Adrenal gland (tissue), 12 donors: ENCODE measurements around the gene CD36. TPM values are rescaled to one million over a fixed set of nuclear protein-coding genes. Genes with fewer than 3 reads are reported as not detected.

Experiments used
- DNase-seq, 7 donors: peaks; one replicate each; pipeline ENCODE4 v3.0.0-alpha.2; 2019 to 2020
- H3K27ac ChIP-seq, 5 donors: fragments of 200-600 bp; sonication (generic) in 4 of 5; 1 replicate in 3 of 5; 2 replicates in 2 of 5; pipeline versions ENCODE4 v1.5.1 to v1.8.0; 2016 to 2020; ENCODE audit warnings: mild to moderate bottlenecking in 1 of 5
- H3K27me3 ChIP-seq: fragments of 200-600 bp; 2 replicates; pipeline ENCODE4 v1.8.0; 2021
- H3K36me3 ChIP-seq, 2 donors: fragments of 200-600 bp; replicated peaks in 1 of 2; 1 replicate in 1 of 2; 2 replicates in 1 of 2; pipeline versions ENCODE4 v1.5.1 to v1.8.0; 2018 to 2022
- H3K4me1 ChIP-seq, 2 donors: fragments of 200-600 bp; replicated peaks in 1 of 2; 1 replicate in 1 of 2; 2 replicates in 1 of 2; pipeline versions ENCODE4 v1.5.1 to v1.8.0; 2018 to 2021
- H3K4me3 ChIP-seq, 4 donors: fragments of 200-600 bp; sonication (generic) in 3 of 4; one replicate each; pipeline ENCODE4 v1.5.1; 2016 to 2018
- H3K9me3 ChIP-seq, 3 donors: fragments of 200-600 bp; sonication (generic) in 1 of 3; replicated peaks in 1 of 3; 1 replicate in 2 of 3; 2 replicates in 1 of 3; pipeline versions ENCODE4 v1.5.1 to v1.8.0; 2016 to 2021
- CTCF ChIP-seq, 6 experiments: fragments of 450-650 bp in 4 of 6; fragments of 200-600 bp in 2 of 6; sonication (generic) in 1 of 6; IDR thresholded peaks; 1 replicate in 5 of 6; 2 replicates in 1 of 6; pipeline versions ENCODE4 v1.5.1 to v1.8.0; 2016 to 2021; ENCODE audit warnings: antibody characterized with exemption in 6 of 6, mild to moderate bottlenecking in 2 of 6, moderate library complexity in 1 of 6
- POLR2A ChIP-seq, 2 donors: fragments of 450-650 bp; IDR thresholded peaks; one replicate each; pipeline ENCODE4 v1.6.1; 2017; ENCODE audit warnings: antibody characterized with exemption in 2 of 2, mild to moderate bottlenecking in 2 of 2, moderate library complexity in 1 of 2
- WGBS, 4 donors: extraction: QIAGEN DNeasy Blood & Tissue Kit in 2 of 4; methylation state at CpG; one replicate each; pipeline versions ENCODE4 v1.1.5 to v1.1.7; 2013 to 2017; 5-methylcytosine and 5-hydroxymethylcytosine counted together
- intact Hi-C, 2 donors: fragments of 100-400 bp; cut with DNase I; formaldehyde crosslinking; loops; one replicate each; pipeline versions ENCODE4 v1.14.1 to v1.15.0; 2022 to 2023
- polyA plus RNA-seq, 3 donors: library from polyadenylated mRNA; stranded (reverse); fragments of 200-250 nt in 2 of 3; fragments of 350-450 nt in 1 of 3; fragmentation: Illumina TruSeq in 1 of 3; extraction: RNeasy Lipid Tissue Mini Kit (QIAGEN cat#74804) in 1 of 3; gene quantifications; one replicate each; pipeline ENCODE4 v1.2.3, GENCODE V29; 2013 to 2014
- total RNA-seq, 9 donors: library from RNA; depleted of rRNA in 4 of 9; stranded (reverse); fragments of >200 nt in 4 of 9; fragments of 120-200 nt in 1 of 9; fragmentation: NEBNext Ultra II Directional in 1 of 9; extraction: Animal tissue kit (Norgen Biotek cat#: 25700) in 1 of 9; gene quantifications; one replicate each; pipeline versions ENCODE4 v1.1.0 to v1.2.4, GENCODE V29; 2013 to 2023
- donor health status: healthy with polysubstance abuse.
- donor health status: Bipolar disorder and iron deficiency.
- donor health status: DM: yes; HTN: yes; CAD: no.
- donor health status: DM: no; HTN: no; CAD: no.
- donor health status: DM: no; HTN: no; CAD: no.
- donor health status: DM: yes; HTN: yes; CAD: no.

The CD36 gene
- total and polyA plus RNA-seq, 12 donors: 7.2 to 224 (median 32.2) TPM

- no peaks in the 10 kb centered on the region for H3K36me3 ChIP-seq
- 94 to 100% (median 98%) methylated on average over 1 of the region's 1 CpG for WGBS, 4 donors
- TF ChIP-seq CTCF (IDR thresholded peaks at IDR 0.05): no peak
- no peak for TF ChIP-seq POLR2A (IDR thresholded peaks at IDR 0.05)
- no peaks in the 10 kb centered on the region for H3K9me3 ChIP-seq
- H3K4me3 ChIP-seq: no peak overlapping the region
- no peaks in the 10 kb centered on the region for H3K27me3 ChIP-seq
- no peak overlapping the region for H3K27ac ChIP-seq
- peaks cover 15 to 30% of the 10 kb centered on the region in 2 donors for H3K4me1 ChIP-seq
- no peak for DNase-seq
- intact Hi-C loops: no loop called here
Observed at GRCh38 chr7:80629023-80629422, 9.4 kb upstream of the CD36 start.

DNA sequence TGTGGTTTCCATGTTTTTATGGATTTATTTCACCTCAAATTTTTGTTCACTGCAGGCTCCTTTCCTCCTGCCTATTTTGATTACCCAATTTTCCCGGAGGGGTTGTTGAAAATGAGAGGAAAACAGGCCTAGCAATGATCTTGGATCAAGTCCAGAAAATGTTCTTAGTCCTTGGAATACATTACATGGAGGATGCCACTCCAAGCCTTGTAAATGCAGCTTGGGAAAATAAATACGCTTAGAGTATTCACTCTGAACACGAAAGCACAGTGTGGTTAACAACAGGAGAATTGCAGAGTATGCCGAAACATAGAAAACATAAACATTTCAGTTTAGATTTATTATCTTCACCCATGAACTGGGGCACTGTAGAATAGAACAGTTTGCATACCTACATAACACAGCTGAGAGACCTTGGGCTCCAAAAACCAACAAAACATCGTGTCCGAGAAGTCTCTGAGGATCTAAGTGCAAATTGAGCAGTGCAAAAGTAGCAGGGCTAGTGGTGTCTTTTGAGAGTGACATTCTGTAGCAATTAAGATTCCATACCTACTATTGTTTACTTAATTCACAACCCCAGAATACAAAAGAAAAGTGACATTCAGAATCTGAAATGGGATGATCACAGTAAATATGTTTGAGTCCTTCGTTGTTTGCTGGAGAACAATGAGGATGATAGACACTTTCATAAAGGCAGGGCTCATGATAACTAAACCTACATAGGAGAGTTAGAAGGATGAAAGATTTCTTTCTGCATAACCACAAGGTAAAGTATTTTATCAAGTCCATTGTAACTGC is 7.6 kb upstream of the CD36 start:
- 32 to 50% (median 39%) methylated on average over 7 of the region's 7 CpGs for WGBS, 4 donors
- TF ChIP-seq CTCF (IDR thresholded peaks at IDR 0.05): no peak
- TF ChIP-seq POLR2A (IDR thresholded peaks at IDR 0.05): no peak
- H3K36me3 ChIP-seq: no peaks in the 10 kb centered on the region
- no peaks in the 10 kb centered on the region for H3K27me3 ChIP-seq
- peak overlapping the region in 3 of 5 donors; percentile 6 to 21 (median 8) for H3K27ac ChIP-seq
- DNase-seq: peak in 1 of 7 donors; percentile 9
- intact Hi-C loops: no loop called here
- peaks cover 18 to 36% of the 10 kb centered on the region in 2 donors for H3K4me1 ChIP-seq
- no peaks in the 10 kb centered on the region for H3K9me3 ChIP-seq
- H3K4me3 ChIP-seq: peak overlapping the region in 1 of 4 donors; percentile 5

- Histone ChIP-seq H3K36me3 (no peaks in the 10 kb centered on the region), H3K4me3 (no peak overlapping the region), H3K27ac (no peak overlapping the region), H3K27me3 (no peaks in the 10 kb centered on the region), H3K4me1 (peaks cover 18 to 36% of the 10 kb centered on the region in 2 donors), H3K9me3 (no peaks in the 10 kb centered on the region)
- intact Hi-C loops: no loop called here
- no peak for DNase-seq
- TF ChIP-seq POLR2A (IDR thresholded peaks at IDR 0.05) (no peak), CTCF (IDR thresholded peaks at IDR 0.05) (no peak)
Observed at GRCh38 chr7:80631421-80631820, 7.0 kb upstream of the CD36 start.

- 28 to 51% (median 42%) methylated on average over 1 of the region's 1 CpG for WGBS, 4 donors
- no peak overlapping the region for H3K27ac ChIP-seq
Observed at GRCh38 chr7:80632139-80632538, 6.3 kb upstream of the CD36 start.

More at GRCh38 chr7:80632139-80632538, 6.3 kb upstream of the CD36 start:
- Histone ChIP-seq H3K27me3 (no peaks in the 10 kb centered on the region), H3K9me3 (no peaks in the 10 kb centered on the region), H3K36me3 (no peaks in the 10 kb centered on the region), H3K4me3 (no peak overlapping the region), H3K4me1 (peaks cover 18 to 40% of the 10 kb centered on the region in 2 donors)
- TF ChIP-seq POLR2A (IDR thresholded peaks at IDR 0.05) (no peak), CTCF (IDR thresholded peaks at IDR 0.05) (no peak)
- DNase-seq: no peak
- intact Hi-C loops: no loop called here
